Ascending aorta (tissue), 2 donors: Measurements from ENCODE around the gene SLC8B1. TPM values are rescaled to one million over a fixed set of nuclear protein-coding genes. Genes with fewer than 3 reads are reported as not detected.

Experiments
- DNase-seq, 2 donors: peaks; one replicate each; pipeline ENCODE4 v3.0.0-alpha.2; 2019; ENCODE audit warnings: low spot score in 2 of 2
- H3K27ac ChIP-seq, 2 donors: fragments of 200-600 bp; sonication (generic); one replicate each; pipeline ENCODE4 v1.5.1; 2016 to 2017; ENCODE audit warnings: mild to moderate bottlenecking in 1 of 2
- H3K27me3 ChIP-seq: fragments of 200-600 bp; sonication (generic); one replicate; pipeline ENCODE4 v1.5.1; 2017
- H3K36me3 ChIP-seq, 2 donors: fragments of 200-600 bp; sonication (generic); one replicate each; pipeline ENCODE4 v1.5.1; 2016
- H3K4me1 ChIP-seq, 2 donors: fragments of 200-600 bp; sonication (generic); one replicate each; pipeline ENCODE4 v1.5.1; 2016 to 2017; ENCODE audit warnings: mild to moderate bottlenecking in 1 of 2
- H3K4me3 ChIP-seq, 2 donors: fragments of 200-600 bp; sonication (generic); one replicate each; pipeline ENCODE4 v1.5.1; 2016 to 2017; ENCODE audit warnings: mild to moderate bottlenecking in 1 of 2
- H3K9me3 ChIP-seq, 2 donors: fragments of 200-600 bp; sonication (generic); one replicate each; pipeline ENCODE4 v1.5.1; 2016
- CTCF ChIP-seq, 3 experiments: fragments of 200-600 bp in 2 of 3; fragments of 450-650 bp in 1 of 3; sonication (generic) in 2 of 3; IDR thresholded peaks; one replicate each; pipeline ENCODE4 v1.5.1; 2016 to 2019; ENCODE audit warnings: antibody characterized with exemption in 3 of 3, mild to moderate bottlenecking in 1 of 3, moderate library complexity in 1 of 3
- intact Hi-C: fragments of 100-400 bp; cut with DNase I; formaldehyde crosslinking; loops from one replicate; pipeline ENCODE4 v1.15.1; 2023
- total RNA-seq: library from RNA; depleted of rRNA; stranded (reverse); fragments of >200 nt; gene quantifications from one replicate; pipeline ENCODE4 v1.1.0, GENCODE V29; 2016

The SLC8B1 gene
- total RNA-seq, 1 donor from 2014 or later: 114 TPM

DNA sequence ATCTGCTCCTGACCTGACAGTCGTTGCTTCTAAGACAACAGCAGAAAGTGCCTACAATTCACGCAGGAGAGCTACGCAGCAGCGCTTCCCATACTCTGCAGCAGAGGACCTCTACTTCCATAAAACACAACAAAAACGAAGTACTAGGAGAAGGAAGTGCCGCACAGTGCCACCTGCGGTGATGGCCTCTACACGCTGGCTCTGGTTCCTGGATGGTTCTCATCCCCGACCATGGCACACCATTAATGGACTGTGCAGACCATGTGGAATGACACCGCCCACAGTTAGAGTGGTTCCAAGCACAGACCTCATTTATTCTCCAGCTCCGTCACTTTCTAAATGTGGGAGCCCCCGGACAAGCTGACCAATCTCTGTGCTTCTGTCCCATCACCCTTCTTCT lies 85.4 kb downstream of the SLC8B1 start:
- Histone ChIP-seq H3K27ac (peak overlapping the region; percentile 86 to 94), H3K4me1 (peaks cover 23 to 38% of the 10 kb centered on the region in 2 donors), H3K9me3 (peaks cover 0 to 4% of the 10 kb centered on the region in 2 donors), H3K36me3 (peaks cover 16 to 32% of the 10 kb centered on the region in 2 donors), H3K4me3 (no peak overlapping the region), H3K27me3 (no peaks in the 10 kb centered on the region)
- no peak for DNase-seq
- TF ChIP-seq CTCF (IDR thresholded peaks at IDR 0.05): no peak
- intact Hi-C loops: no loop called here

- peaks cover 16 to 30% of the 10 kb centered on the region in 2 donors for H3K36me3 ChIP-seq
- H3K27ac ChIP-seq: peak overlapping the region; percentile 86 to 94
- intact Hi-C loops: no loop called here
- H3K4me3 ChIP-seq: no peak overlapping the region
- H3K9me3 ChIP-seq: peaks cover 0 to 4% of the 10 kb centered on the region in 2 donors
- H3K4me1 ChIP-seq: peaks cover 27 to 42% of the 10 kb centered on the region in 2 donors
- no peak for TF ChIP-seq CTCF (IDR thresholded peaks at IDR 0.05)
- no peak for DNase-seq
- H3K27me3 ChIP-seq: no peaks in the 10 kb centered on the region
These were observed 86.0 kb downstream of the SLC8B1 start for GRCh38 chr12:113248842-113249435.

Other genes starting within 250 kb of the SLC8B1 start
- gene RASAL1, start 199.3 kb downstream of the SLC8B1 start, total RNA-seq: 0.64 TPM
- not detected for gene CFAP73, start 185.4 kb downstream of the SLC8B1 start, total RNA-seq
- gene DDX54, start 149.6 kb downstream of the SLC8B1 start, total RNA-seq: 97.0 TPM
- 48.4 TPM for gene RITA1, start 149.4 kb downstream of the SLC8B1 start, total RNA-seq
- gene TPCN1, start 113.6 kb downstream of the SLC8B1 start, total RNA-seq: 56.3 TPM
- 55.1 TPM for gene PLBD2, start 23.5 kb upstream of the SLC8B1 start, total RNA-seq
- 34.5 TPM for gene SDS, start 68.8 kb upstream of the SLC8B1 start, total RNA-seq
- 11.0 TPM for gene SDSL, start 87.3 kb upstream of the SLC8B1 start, total RNA-seq
- not detected for gene LHX5, start 136.8 kb upstream of the SLC8B1 start, total RNA-seq